RWPE2 (cell line): ENCODE results near the gene RDH16.
"Not testable (repeated sequence)": the region's sequence is repeated elsewhere in the genome, so short reads cannot be mapped to it uniquely, and the experiment has no call there.

Source experiments
- ATAC-seq: fragments of 200-7000 bp; cut with Tn5 transposase; 3 replicates; pipeline ENCODE4 v1.9.1; 2021; ENCODE audit warnings: low read depth
- DNase-seq: peaks from one replicate; pipeline ENCODE4 v3.0.0-alpha.2; 2020; ENCODE audit warnings: low spot score
- H3K27ac ChIP-seq: fragments of 450-650 bp; 2 replicates; pipeline ENCODE4 v1.5.1; 2017; ENCODE audit warnings: mild to moderate bottlenecking; ENCODE audit not compliant: poor library complexity, severe bottlenecking
- H3K27me3 ChIP-seq: fragments of 250-450 bp; sonication (Bioruptor Pico); 2 replicates; pipeline ENCODE4 v1.5.1; 2021; ENCODE audit warnings: mild to moderate bottlenecking, moderate library complexity; ENCODE audit not compliant: insufficient read depth, poor library complexity, severe bottlenecking
- H3K36me3 ChIP-seq: fragments of 250-450 bp; sonication (Bioruptor Pico); 2 replicates; pipeline ENCODE4 v1.5.1; 2020; ENCODE audit warnings: low read depth, mild to moderate bottlenecking, moderate library complexity
- H3K4me1 ChIP-seq: fragments of 250-450 bp; sonication (Bioruptor Pico); 2 replicates; pipeline ENCODE4 v1.5.1; 2021; ENCODE audit warnings: mild to moderate bottlenecking, moderate library complexity; ENCODE audit not compliant: insufficient read depth, poor library complexity, severe bottlenecking
- H3K4me3 ChIP-seq: fragments of 250-450 bp; sonication (Bioruptor Pico); 2 replicates; pipeline ENCODE4 v1.5.1; 2021; ENCODE audit warnings: mild to moderate bottlenecking, moderate library complexity; ENCODE audit not compliant: severe bottlenecking
- H3K9me3 ChIP-seq: fragments of 250-450 bp; sonication (Bioruptor Pico); 2 replicates; pipeline ENCODE4 v1.5.1; 2021; ENCODE audit warnings: mild to moderate bottlenecking, moderate library complexity; ENCODE audit not compliant: severe bottlenecking
- CTCF ChIP-seq: fragments of 450-650 bp; IDR thresholded peaks from one replicate; pipeline ENCODE4 v1.5.1; 2017; ENCODE audit warnings: mild to moderate bottlenecking, moderate library complexity; ENCODE audit not compliant: poor library complexity, severe bottlenecking

Gene RDH16

DNA sequence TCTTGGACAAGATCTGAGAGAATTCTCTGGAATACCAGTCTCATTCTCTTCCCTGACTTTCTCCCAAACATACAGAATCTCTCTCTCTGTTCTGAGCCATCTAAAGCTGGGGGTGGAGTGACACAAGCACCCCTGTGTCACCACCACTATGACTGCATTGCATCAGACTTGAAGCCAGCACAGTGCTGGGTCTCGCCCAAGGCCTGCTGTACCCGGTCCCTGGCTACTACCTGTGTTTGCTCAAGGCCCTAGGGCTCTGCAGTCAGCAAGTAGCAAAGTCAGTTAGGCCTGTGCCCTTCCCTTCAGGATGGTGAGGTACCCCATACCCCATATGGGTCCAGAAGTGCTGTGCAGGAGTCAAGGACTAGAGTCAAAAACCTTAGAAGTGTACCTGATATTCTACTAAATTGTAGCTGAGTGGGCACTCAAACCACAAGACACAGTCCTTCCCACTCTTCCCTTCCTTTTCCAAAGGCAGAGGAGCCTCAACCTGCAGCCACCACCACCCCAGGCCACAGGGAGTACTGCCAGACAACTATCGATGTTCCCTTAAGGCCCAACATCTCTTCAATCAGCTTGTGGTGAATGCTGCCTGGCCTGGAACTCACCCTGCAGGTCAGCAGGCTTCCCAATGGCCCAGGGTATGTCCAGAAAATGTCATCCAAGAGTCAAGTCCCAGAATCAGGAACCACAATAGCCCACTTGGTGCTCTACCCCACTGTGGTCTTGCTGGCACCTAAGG lies 21.2 kb upstream of the RDH16 start:
- no peak for DNase-seq
- TF ChIP-seq CTCF: no peak
- Histone ChIP-seq H3K9me3 (no peaks in the 10 kb centered on the region), H3K27me3 (no peaks in the 10 kb centered on the region), H3K36me3 (no peaks in the 10 kb centered on the region), H3K4me3 (no peak overlapping the region), H3K4me1 (no peaks in the 10 kb centered on the region), H3K27ac (no peak overlapping the region)
- no peak for ATAC-seq

- H3K27me3 ChIP-seq, H3K27ac ChIP-seq, ATAC-seq, H3K4me1 ChIP-seq, H3K36me3 ChIP-seq, DNase-seq, H3K9me3 ChIP-seq, H3K4me3 ChIP-seq: not testable (repeated sequence)
Observed at GRCh38 chr12:56977361-56977760, 20.0 kb upstream of the RDH16 start.

GRCh38 chr12:56974224-56974623 lies 16.8 kb upstream of the RDH16 start:
- H3K4me1 ChIP-seq, DNase-seq, H3K27ac ChIP-seq, H3K36me3 ChIP-seq, H3K4me3 ChIP-seq, H3K27me3 ChIP-seq, H3K9me3 ChIP-seq, ATAC-seq: not testable (repeated sequence)

DNA sequence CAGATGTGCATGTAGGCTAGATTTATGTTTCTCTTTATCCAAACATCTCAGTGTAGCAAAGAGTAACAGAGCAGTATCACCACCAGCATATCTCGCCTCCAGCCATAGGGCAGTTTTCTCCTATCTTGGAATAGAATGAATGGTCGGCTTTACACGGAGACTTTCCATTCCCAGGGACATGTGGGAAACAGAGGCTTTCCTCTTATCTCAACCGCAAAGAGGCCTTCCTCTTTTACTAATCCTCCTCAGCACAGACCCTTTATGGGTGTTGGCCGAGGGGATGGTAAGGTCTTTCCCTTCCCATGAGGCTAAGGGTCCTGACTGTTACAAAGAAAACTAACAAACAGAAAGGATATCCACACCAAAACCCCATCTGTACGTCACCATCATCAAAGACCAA lies 11.5 kb upstream of the RDH16 start:
- H3K36me3 ChIP-seq, H3K9me3 ChIP-seq, H3K4me1 ChIP-seq, H3K4me3 ChIP-seq, DNase-seq, H3K27me3 ChIP-seq, ATAC-seq, H3K27ac ChIP-seq: not testable (repeated sequence)

DNA sequence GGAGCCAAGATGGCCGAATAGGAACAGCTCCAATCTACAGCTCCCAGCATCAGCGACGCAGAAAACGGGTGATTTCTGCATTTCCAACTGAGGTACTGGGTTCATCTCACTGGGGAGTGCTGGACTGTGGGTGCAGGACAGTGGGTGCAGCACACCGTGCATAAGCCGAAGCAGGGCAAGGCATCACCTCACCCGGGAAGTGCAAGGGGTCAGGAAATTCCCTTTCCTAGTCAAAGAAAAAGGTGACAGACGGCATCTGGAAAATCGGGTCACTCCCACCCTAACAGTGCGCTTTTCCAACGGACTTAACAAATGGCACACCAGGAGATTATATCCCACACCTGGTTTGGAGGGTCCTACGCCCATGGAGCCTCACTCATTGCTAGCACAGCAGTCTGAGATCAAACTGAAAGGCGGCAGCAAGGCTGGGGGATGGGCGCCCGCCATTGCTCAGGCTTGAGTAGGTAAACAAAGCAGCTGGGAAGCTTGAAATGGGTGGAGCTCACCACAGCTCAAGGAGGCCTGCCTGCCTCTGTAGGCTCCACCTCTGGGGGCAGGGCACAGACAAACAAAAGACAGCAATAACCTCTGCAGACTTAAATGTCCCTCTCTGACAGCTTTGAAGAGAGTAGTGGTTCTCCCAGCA lies 8.7 kb upstream of the RDH16 start:
- H3K4me1 ChIP-seq, H3K27ac ChIP-seq, H3K4me3 ChIP-seq, DNase-seq, H3K36me3 ChIP-seq, H3K27me3 ChIP-seq, H3K9me3 ChIP-seq, ATAC-seq: not testable (repeated sequence)

DNA sequence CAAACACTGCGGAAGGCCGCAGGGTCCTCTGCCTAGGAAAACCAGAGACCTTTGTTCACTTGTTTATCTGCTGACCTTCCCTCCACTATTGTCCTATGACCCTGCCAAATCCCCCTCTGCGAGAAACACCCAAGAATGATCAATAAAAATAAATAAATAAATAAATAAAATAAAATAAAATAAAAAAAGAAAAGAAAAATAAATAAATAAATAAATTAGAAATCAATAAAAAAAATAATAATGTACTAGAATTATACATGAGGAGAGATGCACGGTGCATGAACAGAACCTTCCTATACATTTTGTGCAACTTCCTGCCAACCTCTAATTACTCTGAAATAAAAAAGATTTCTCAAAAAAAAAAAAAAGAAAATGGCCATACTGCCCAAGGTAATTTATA lies 7.7 kb upstream of the RDH16 start:
- DNase-seq, H3K9me3 ChIP-seq: not testable (repeated sequence)

DNA sequence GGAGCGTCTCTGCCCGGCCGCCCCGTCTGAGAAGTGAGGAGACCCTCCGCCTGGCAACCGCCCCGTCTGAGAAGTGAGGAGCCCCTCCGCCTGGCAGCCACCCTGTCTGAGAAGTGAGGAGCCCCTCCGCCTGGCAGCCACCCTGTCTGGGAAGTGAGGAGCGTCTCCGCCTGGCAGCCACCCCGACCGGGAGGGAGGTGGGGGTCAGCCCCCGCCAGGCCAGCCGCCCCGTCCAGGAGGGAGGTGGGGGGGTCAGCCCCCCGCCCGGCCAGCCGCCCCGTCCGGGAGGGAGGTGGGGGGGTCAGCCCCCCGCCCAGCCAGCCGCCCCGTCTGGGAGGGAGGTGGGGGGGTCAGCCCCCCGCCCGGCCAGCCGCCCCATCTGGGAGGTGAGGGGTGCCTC lies 6.1 kb upstream of the RDH16 start:
- DNase-seq, H3K4me3 ChIP-seq, H3K36me3 ChIP-seq, H3K4me1 ChIP-seq, H3K27ac ChIP-seq, ATAC-seq, H3K27me3 ChIP-seq, H3K9me3 ChIP-seq: not testable (repeated sequence)

More for the DNA sequence above, 7.7 kb upstream of the RDH16 start:
- not testable (repeated sequence) for H3K27ac ChIP-seq, H3K27me3 ChIP-seq, ATAC-seq, H3K36me3 ChIP-seq, H3K4me3 ChIP-seq, H3K4me1 ChIP-seq

DNA sequence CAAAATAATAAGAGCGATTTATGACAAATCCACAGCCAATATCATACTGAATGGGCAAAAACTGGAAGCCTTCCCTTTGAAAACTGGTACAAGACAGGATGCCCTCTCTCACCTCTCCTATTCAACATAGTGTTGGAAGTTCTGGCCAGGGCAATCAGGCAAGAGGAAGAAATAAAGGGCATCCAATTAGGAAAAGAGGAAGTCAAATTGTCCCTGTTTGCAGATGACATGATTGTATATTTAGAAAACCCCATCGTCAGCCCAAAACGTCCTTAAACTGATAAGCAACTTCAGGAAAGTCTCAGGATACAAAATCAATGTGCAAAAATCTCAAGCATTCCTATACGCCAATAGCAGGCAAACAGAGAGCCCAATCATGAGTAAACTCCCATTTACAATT lies 4.8 kb upstream of the RDH16 start:
- not testable (repeated sequence) for H3K36me3 ChIP-seq, H3K27ac ChIP-seq, H3K27me3 ChIP-seq, DNase-seq, H3K4me1 ChIP-seq, ATAC-seq, H3K4me3 ChIP-seq
- peaks cover 10% of the 10 kb centered on the region for H3K9me3 ChIP-seq
